Ishikawa (cell line): Measurements from ENCODE around the gene C22orf31.

ENCODE experiments used
- CEBPB ChIP-seq: IDR thresholded peaks from 2 replicates; pipeline ENCODE4 v1.6.1; 2012
- CREB1 ChIP-seq: IDR thresholded peaks from 2 replicates; pipeline ENCODE4 v1.6.1; 2012; ENCODE audit warnings: low read depth
- EGR1 ChIP-seq: IDR thresholded peaks from 2 replicates; pipeline ENCODE4 v1.6.1; 2012
- EP300 ChIP-seq: IDR thresholded peaks from 2 replicates; pipeline ENCODE4 v1.6.1; 2012; ENCODE audit warnings: borderline replicate concordance
- FOXM1 ChIP-seq: IDR thresholded peaks from 2 replicates; pipeline ENCODE4 v1.6.1; 2012; ENCODE audit warnings: low read depth, borderline replicate concordance
- MAX ChIP-seq: IDR thresholded peaks from 2 replicates; pipeline ENCODE4 v1.6.1; 2012
- NFIC ChIP-seq: IDR thresholded peaks from 2 replicates; pipeline ENCODE4 v1.6.1; 2012
- RAD21 ChIP-seq: IDR thresholded peaks from 2 replicates; pipeline ENCODE4 v1.6.1; 2012; ENCODE audit warnings: low read depth
- TAF1 ChIP-seq: IDR thresholded peaks from 2 replicates; pipeline ENCODE4 v1.6.1; 2012; ENCODE audit warnings: low read depth, mild to moderate bottlenecking
- TCF12 ChIP-seq: IDR thresholded peaks from 2 replicates; pipeline ENCODE4 v1.6.1; 2012; ENCODE audit warnings: low read depth
- TEAD4 ChIP-seq: IDR thresholded peaks from 2 replicates; pipeline ENCODE4 v1.6.1; 2012
- YY1 ChIP-seq: IDR thresholded peaks from 2 replicates; pipeline ENCODE4 v1.6.1; 2012; ENCODE audit warnings: low read depth
- ZBTB7A ChIP-seq: IDR thresholded peaks from 2 replicates; pipeline ENCODE4 v1.6.1; 2012; ENCODE audit warnings: low read depth
- TF ChIP-seq, protein P1 (sequence below): IDR thresholded peaks from 2 replicates; pipeline ENCODE4 v1.6.1; 2012; ENCODE audit warnings: low read depth, mild to moderate bottlenecking
- TF ChIP-seq, protein P2 (sequence below): IDR thresholded peaks from 2 replicates; pipeline ENCODE4 v1.6.1; 2012

C22orf31 gene

DNA sequence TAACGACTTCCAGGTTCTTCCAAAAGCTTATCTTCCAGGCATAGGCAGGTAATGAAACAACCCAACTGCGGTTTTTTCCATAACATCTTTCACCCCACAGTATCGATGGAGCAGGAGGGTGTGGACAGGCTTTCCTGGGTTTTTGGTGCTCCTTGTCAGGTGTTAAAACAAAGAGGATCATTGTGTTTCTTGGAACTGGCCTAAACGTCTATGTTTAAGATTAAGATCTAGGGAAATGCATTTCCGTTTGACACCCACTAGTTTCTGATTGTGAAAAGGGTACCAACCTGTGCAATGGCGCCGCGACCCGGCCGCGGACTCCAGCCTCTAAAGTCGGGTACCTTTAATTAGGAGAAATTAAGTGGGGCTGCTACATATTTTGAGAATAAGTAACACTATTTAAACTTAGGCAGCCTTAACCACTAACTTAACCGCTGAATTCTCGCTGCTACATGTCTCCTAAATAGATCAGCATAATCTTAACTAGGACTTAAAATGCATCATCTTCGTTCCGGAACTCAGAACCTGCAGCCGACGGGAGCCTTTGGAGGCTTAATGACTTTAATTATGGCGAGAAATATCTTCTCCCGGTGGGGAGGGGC, 31.5 kb downstream of the C22orf31 start:
- peak; percentile 25; the same call in 1 of the 2 replicates for TF ChIP-seq RAD21
- no peak for TF ChIP-seq TAF1

DNA sequence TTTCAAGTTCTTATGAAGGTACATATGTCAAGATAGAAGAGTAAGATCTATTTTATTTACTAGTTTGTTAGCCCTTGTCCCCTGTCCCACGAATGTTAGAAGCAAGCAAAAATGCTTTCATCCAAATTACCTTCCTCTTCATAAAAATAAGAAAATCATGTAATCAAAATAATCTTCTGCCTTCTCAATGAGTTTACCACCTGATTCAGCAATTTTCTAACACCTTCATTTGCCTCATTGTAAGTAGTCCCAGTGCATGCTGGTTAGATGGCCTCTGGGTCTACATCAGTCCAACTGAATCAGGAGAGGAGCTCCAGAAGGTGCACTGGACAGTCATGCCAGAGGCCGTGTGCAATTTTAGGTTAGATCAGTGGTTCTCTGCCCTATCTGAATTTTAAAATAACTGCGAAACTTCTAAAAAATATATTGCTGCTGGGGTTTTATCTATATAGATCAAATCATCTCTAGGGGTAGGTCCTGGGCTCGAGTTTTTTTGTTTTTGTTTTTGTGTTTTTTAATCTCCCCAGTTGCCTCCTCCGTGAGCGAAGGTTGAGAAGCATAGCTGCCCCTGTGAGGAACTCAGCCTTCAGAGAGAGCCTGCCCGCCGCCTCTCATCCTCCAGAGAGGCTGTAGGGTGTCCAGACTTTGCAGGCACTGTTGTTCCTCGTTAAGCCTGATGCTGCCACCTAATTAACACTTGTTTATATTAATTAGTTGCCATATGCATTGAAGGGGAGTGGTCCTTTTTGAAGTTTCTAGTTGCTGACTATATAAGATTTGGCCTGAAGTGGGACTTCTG, 32.2 kb downstream of the C22orf31 start:
- TF ChIP-seq TCF12: no peak
- TF ChIP-seq RAD21: no peak
- TF ChIP-seq CEBPB: no peak
- TF ChIP-seq, protein P1, sequence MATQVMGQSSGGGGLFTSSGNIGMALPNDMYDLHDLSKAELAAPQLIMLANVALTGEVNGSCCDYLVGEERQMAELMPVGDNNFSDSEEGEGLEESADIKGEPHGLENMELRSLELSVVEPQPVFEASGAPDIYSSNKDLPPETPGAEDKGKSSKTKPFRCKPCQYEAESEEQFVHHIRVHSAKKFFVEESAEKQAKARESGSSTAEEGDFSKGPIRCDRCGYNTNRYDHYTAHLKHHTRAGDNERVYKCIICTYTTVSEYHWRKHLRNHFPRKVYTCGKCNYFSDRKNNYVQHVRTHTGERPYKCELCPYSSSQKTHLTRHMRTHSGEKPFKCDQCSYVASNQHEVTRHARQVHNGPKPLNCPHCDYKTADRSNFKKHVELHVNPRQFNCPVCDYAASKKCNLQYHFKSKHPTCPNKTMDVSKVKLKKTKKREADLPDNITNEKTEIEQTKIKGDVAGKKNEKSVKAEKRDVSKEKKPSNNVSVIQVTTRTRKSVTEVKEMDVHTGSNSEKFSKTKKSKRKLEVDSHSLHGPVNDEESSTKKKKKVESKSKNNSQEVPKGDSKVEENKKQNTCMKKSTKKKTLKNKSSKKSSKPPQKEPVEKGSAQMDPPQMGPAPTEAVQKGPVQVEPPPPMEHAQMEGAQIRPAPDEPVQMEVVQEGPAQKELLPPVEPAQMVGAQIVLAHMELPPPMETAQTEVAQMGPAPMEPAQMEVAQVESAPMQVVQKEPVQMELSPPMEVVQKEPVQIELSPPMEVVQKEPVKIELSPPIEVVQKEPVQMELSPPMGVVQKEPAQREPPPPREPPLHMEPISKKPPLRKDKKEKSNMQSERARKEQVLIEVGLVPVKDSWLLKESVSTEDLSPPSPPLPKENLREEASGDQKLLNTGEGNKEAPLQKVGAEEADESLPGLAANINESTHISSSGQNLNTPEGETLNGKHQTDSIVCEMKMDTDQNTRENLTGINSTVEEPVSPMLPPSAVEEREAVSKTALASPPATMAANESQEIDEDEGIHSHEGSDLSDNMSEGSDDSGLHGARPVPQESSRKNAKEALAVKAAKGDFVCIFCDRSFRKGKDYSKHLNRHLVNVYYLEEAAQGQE: no peak
- no peak for TF ChIP-seq CREB1
- no peak for TF ChIP-seq ZBTB7A
- TF ChIP-seq EGR1: no peak

- TF ChIP-seq CREB1: no peak
These were observed 33.2 kb downstream of the C22orf31 start for GRCh38 chr22:29028468-29028867.

DNA sequence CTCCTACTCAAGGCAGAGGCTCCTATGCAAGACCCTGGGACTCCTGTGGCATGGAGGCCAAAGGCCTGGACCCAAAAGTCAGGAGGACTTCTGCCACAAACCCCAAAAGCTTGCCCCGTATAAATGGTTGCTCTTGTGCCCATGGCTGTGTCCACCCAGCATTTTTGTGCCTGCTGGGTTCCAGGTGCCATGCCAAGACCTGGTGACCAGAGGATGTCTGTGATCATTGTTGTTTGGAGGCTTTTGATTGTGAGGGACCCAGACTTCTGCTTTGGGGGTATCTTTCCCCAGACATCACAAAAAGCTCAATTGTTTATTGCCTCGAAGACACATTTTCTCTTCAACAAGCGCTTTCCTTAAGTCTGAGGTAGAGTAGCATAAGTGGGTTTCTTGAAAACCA, 35.1 kb downstream of the C22orf31 start:
- TF ChIP-seq ZBTB7A (no peak), TAF1 (no peak), NFIC (no peak), CEBPB (no peak)
- TF ChIP-seq, protein P1: no peak
- TF ChIP-seq, protein P2, sequence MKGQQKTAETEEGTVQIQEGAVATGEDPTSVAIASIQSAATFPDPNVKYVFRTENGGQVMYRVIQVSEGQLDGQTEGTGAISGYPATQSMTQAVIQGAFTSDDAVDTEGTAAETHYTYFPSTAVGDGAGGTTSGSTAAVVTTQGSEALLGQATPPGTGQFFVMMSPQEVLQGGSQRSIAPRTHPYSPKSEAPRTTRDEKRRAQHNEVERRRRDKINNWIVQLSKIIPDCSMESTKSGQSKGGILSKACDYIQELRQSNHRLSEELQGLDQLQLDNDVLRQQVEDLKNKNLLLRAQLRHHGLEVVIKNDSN: no peak

DNA sequence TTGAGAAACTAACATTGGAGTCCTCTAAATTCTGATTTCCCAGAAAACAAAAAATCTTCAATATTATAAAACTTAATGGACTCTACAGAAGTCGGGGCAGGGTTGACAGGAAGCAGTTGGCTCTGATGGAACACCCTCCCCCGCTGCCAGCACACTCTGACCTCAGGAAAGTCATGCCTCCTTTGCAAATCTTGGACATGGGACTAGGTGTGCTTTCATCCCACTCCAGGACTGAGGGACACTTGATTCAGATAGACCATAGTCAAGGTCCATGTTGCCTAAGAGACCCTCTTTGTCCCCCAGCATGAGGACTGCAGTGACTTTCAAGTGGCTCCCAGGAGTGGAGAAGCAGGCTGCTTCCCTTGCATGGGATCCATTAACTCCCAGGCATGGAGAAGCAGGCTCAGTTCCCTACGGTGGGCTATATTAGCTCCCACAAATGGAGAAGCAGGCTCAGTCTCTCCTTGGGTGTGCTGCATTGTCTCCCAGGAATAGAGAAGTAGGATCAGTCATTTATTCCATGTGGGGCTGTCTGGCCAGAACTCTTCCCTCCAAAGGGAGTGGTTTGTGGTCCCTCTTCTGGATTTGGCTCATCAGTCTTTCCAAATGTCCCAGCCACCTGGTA, 38.3 kb downstream of the C22orf31 start:
- TF ChIP-seq ZBTB7A: no peak
- no peak for TF ChIP-seq RAD21
- TF ChIP-seq CEBPB: no peak

DNA sequence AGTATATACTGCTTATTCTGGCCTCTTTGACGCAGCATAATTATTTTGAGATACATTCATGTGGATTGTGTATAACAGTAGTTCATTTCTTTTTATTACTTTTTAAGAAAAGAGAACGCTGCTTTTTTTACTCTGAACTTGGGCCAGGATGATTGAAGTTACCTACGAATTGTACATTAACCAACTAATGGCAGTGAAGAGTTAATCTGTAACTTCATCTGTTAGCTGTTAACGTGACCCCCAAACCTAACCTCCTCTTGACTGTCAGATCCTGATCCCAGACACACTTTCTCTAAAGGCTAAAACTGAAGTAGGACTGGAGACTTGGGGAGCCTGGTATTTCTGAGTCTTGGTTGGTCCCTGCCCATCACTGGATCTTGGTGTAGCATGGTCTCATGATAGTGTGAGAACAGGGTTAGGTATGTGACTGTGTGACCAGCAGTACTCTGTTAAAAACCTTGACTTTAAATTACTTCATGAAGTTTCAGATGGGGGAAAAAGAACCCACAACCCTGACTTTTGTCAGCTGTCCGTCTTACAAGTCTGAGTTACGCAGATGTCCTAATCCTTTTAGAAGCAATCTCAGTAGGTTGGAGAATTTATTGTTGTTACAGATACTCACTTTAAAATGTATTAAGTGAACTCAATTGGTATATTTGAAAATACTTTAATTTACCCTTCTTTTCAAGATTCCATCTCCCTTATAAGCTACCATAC, 39.4 kb downstream of the C22orf31 start:
- TF ChIP-seq EGR1 (no peak), RAD21 (no peak), TCF12 (no peak), YY1 (no peak), EP300 (no peak), MAX (no peak), NFIC (no peak), FOXM1 (no peak), CREB1 (no peak), ZBTB7A (no peak), CEBPB (no peak), TAF1 (no peak), TEAD4 (no peak)
- TF ChIP-seq, protein P1: no peak
- TF ChIP-seq, protein P2: no peak
